T-helper 2 cell treated with Interferon-gamma antibody and Interleukin-4, amounts not matched to agents 5 μg/mL and 100 μg/mL, for 36 hours (primary cell): ENCODE results near the gene LRWD1.
"Not testable (repeated sequence)": the region's sequence is repeated elsewhere in the genome, so short reads cannot be mapped to it uniquely, and the experiment has no call there.

Source experiments
- DNase-seq: peaks from one replicate; pipeline ENCODE4 v3.0.0; 2021; ENCODE audit warnings: low spot score
- H3K27ac Mint-ChIP-seq: one replicate; pipeline ENCODE4 v1.8.0; 2021; ENCODE audit warnings: mild to moderate bottlenecking, mixed read lengths
- H3K27me3 Mint-ChIP-seq: one replicate; pipeline ENCODE4 v1.8.0; 2021; ENCODE audit warnings: low read depth, mixed read lengths
- H3K36me3 Mint-ChIP-seq: one replicate; pipeline ENCODE4 v1.8.0; 2021; ENCODE audit warnings: low read depth, mixed read lengths
- H3K4me1 Mint-ChIP-seq: one replicate; pipeline ENCODE4 v1.8.0; 2021; ENCODE audit warnings: low read depth, mixed read lengths
- H3K4me3 Mint-ChIP-seq: one replicate; pipeline ENCODE4 v1.8.0; 2022; ENCODE audit warnings: mild to moderate bottlenecking, moderate library complexity, mixed read lengths
- H3K9me3 Mint-ChIP-seq: one replicate; pipeline ENCODE4 v1.8.0; 2021; ENCODE audit warnings: mixed read lengths

The LRWD1 gene

DNA sequence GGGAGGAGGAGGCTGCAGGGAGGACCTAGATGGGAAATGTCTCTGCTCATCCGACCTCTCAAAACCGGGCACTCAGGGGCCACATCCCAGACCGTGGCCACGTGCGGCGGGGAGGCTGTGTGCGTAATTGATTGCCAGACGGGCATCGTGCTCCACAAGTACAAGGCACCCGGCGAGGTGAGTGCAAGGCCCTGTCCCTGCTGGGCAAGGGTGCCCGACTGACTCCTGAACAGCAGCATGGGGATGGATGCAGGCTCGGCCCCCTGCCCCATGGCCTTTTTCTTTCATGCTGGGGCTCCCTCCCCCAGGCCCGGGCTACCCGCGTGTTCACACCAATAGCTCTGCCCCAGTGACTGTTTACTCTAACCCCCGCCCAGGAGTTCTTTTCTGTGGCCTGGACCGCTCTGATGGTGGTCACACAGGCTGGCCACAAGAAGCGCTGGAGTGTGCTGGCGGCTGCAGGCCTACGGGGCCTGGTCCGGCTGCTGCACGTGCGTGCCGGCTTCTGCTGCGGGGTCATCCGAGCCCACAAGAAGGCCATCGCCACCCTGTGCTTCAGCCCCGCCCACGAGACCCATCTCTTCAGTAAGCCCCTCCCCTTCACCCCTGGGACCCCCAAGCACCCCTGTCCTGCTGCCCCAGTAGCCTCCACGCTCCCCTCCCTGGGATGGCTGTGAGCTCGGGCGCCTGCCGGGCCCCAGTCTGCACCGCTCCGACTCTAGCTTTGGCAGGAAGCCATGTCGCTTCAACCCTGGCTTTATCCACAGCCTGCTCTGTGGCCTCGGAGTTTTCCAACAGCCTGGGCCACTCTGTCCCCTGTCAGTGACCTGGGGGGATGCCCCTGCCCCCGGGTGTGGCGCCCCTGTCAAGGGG, 3.9 kb downstream of the LRWD1 start:
- Mint-ChIP-seq H3K27ac (no peak overlapping the region), H3K36me3 (peaks cover 13% of the 10 kb centered on the region), H3K4me1 (peaks cover 12% of the 10 kb centered on the region), H3K9me3 (no peaks in the 10 kb centered on the region), H3K4me3 (no peak overlapping the region), H3K27me3 (no peaks in the 10 kb centered on the region)
- no peak for DNase-seq

DNA sequence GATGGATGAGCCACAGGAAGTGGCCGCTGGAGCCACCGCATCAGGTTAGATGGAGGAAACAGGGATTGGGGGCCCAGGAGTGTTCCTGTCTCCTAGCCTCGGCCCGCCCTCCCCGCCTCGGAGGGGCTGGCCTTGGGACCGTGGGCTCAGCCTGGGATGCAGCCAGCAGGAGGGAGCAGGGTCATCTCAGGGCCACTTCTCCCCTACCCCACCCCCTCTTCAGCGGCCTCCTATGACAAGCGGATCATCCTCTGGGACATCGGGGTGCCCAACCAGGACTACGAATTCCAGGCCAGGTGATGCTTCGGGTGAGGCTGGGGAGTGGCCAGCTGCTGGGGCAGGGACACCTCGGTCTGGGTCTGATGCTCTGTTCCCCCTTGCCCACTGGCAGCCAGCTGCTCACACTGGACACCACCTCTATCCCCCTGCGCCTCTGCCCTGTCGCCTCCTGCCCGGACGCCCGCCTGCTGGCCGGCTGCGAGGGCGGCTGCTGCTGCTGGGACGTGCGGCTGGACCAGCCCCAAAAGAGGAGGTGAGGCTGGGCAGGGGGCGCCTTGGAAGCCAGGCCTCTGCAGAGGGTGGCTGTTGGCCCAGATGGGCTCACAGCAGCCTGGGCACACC, 4.7 kb downstream of the LRWD1 start:
- H3K4me1 Mint-ChIP-seq: peaks cover 7% of the 10 kb centered on the region
- no peak for DNase-seq
- H3K27me3 Mint-ChIP-seq: no peaks in the 10 kb centered on the region
- no peak overlapping the region for H3K4me3 Mint-ChIP-seq
- H3K9me3 Mint-ChIP-seq: no peaks in the 10 kb centered on the region
- H3K27ac Mint-ChIP-seq: no peak overlapping the region
- peaks cover 13% of the 10 kb centered on the region for H3K36me3 Mint-ChIP-seq

DNA sequence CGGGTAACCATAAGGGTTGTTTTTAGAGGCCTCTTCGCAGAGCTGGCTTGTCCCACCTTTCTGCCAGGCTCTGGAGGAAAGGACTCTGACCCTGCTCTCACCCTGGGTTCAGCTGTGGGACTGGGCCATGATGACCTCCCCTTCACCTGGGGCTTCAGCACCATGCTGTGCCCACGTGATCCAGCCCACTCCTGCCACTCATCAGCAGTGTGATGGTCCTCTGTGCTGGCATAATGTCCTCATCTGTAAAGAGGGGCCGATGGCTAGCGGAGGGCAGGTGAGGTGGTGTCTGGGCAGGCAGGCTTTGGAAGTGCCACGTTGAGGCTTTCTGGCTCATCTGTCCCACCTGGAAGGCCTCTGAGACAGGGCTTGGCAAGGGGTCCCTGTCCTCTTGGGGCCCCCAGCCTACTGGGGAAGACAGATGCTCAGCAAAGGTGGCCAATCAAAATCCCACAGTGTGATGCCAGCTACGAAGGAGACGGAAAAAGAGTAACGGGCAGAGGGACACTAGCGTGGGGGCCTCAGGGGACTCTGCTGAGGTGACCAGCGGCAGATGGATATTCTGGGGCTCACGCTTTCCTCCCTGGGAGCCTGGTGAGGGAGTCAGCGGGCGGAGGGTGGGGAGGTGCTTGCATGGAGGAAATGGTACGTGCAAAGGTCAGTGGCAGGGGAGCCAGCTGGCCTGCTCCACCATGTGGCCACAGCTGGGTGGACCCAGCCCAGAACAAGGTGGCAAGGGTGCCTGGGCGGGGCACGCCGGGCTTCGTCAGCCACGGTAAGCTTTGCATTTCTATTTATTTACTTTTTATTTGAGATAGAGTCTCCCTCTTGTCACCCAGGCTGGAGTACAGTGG, 5.4 kb downstream of the LRWD1 start:
- peaks cover 7% of the 10 kb centered on the region for H3K4me1 Mint-ChIP-seq
- no peak overlapping the region for H3K4me3 Mint-ChIP-seq
- peaks cover 13% of the 10 kb centered on the region for H3K36me3 Mint-ChIP-seq
- DNase-seq: no peak
- H3K27me3 Mint-ChIP-seq: no peaks in the 10 kb centered on the region
- H3K9me3 Mint-ChIP-seq: no peaks in the 10 kb centered on the region
- no peak overlapping the region for H3K27ac Mint-ChIP-seq

DNA sequence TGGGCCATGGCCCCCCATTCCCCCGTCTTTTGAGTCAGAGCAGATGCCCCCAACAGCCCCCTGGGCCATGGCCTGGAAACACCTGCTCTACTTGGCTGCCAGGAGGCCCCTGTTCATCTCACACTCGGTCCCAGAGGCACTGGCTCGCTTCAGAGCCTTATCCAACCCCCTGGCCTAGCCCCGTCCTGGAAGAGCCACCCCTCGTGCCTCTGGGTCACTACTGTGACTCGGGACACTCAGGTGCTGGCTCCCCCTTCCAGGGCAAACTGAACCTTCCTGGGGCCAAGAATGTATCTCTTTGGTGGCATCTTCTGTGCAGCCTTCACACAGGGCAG, 7.0 kb downstream of the LRWD1 start:
- H3K27me3 Mint-ChIP-seq: no peaks in the 10 kb centered on the region
- H3K4me3 Mint-ChIP-seq: no peak overlapping the region
- H3K27ac Mint-ChIP-seq: peak overlapping the region; percentile 49
- peaks cover 2% of the 10 kb centered on the region for H3K4me1 Mint-ChIP-seq
- peaks cover 12% of the 10 kb centered on the region for H3K36me3 Mint-ChIP-seq
- H3K9me3 Mint-ChIP-seq: no peaks in the 10 kb centered on the region
- DNase-seq: no peak

DNA sequence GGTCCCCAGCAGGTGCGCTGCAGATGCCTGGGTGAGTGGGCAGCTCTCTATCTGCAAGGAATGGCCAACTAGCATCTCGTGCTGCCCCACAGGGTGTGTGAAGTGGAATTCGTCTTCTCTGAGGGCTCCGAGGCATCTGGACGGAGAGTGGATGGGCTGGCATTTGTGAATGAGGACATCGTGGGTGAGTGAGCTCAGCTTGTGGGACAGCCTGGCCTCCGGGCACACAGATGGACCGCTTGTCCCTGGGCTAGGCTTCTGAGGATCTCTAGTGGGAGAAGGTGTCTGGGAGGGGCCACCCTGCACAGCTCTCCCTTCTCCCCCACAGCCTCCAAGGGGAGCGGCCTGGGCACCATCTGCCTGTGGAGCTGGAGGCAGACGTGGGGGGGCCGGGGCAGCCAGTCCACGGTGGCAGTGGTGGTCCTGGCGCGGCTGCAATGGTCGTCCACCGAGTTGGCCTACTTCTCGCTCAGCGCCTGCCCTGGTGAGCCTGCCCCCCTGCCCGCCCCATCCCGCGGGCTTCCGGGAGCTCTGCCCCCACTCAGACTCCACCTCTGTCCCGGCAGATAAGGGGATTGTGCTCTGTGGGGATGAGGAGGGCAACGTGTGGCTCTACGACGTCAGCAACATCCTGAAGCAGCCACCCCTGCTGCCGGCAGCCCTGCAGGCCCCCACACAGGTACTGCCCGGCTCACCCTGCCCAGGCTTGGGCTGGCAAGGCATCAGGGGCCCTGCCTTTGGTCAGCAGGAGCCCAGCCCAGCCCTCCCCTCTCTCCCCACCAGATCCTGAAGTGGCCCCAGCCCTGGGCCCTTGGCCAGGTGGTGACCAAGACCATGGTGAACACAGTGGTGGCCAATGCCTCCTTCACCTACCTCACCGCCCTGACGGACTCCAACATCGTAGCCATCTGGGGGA, 7.6 kb downstream of the LRWD1 start:
- Mint-ChIP-seq H3K27me3 (no peaks in the 10 kb centered on the region), H3K36me3 (peaks cover 10% of the 10 kb centered on the region), H3K4me3 (no peak overlapping the region), H3K4me1 (no peaks in the 10 kb centered on the region), H3K9me3 (no peaks in the 10 kb centered on the region), H3K27ac (peak overlapping the region; percentile 49)
- no peak for DNase-seq

DNA sequence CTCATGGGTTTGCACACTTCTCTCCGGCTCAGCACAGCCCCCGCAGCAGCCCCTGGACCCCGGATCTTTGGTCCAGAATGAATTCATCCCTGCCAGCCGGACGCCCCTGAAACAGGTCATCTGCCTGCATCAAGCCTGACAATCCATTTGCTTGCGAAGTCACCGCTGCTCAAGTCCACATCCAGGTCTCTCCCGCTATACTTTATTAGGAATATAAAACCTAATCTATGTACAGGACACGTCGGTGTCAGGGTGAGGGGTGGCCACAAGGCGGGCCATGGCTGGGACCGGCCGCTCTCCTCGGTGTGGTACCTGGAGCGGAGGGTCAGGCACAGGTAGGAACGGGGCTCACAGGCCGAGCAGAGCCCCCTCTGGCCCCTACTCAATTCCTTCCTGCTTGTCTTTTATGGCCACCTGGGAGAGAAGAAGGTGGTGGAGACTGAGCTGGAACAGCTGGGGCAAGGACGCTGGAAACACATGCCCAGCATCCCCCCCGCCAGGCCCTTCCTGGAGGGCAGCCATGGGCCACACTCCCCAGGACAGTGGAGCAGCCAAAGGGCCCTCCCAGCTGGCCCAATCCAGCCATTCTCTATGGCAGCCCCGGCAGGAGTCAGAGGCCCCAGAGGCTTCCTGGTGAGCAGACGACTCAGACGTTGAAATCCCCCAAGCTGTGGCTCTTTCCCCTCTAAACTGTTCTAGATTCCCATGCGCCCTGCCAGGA, 8.6 kb downstream of the LRWD1 start:
- Mint-ChIP-seq H3K27me3 (no peaks in the 10 kb centered on the region), H3K27ac (no peak overlapping the region), H3K9me3 (no peaks in the 10 kb centered on the region), H3K36me3 (peaks cover 10% of the 10 kb centered on the region), H3K4me3 (no peak overlapping the region), H3K4me1 (no peaks in the 10 kb centered on the region)
- no peak for DNase-seq

DNA sequence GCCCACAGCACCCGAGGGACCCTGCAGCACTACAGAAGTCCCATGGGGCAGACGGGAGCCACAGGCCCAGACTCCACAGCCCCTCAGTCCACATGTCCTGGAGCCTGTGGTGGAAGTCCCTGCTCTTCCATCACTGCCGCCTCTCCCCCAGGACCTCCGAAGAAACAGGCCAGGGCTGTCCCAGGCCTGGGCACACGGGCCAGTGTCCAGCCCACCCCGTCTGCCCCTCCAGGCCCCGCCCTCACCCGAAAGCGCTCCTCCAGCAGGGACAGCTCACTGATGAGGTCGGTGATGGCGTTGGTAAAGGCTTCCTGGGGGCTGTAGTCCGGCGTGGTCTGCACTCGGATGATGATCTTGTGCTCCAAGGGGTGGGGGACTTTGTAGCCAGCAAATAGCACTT, 9.3 kb downstream of the LRWD1 start:
- H3K9me3 Mint-ChIP-seq, H3K27ac Mint-ChIP-seq, DNase-seq, H3K4me1 Mint-ChIP-seq, H3K4me3 Mint-ChIP-seq, H3K27me3 Mint-ChIP-seq: not testable (repeated sequence)
- H3K36me3 Mint-ChIP-seq: peaks cover 10% of the 10 kb centered on the region

DNA sequence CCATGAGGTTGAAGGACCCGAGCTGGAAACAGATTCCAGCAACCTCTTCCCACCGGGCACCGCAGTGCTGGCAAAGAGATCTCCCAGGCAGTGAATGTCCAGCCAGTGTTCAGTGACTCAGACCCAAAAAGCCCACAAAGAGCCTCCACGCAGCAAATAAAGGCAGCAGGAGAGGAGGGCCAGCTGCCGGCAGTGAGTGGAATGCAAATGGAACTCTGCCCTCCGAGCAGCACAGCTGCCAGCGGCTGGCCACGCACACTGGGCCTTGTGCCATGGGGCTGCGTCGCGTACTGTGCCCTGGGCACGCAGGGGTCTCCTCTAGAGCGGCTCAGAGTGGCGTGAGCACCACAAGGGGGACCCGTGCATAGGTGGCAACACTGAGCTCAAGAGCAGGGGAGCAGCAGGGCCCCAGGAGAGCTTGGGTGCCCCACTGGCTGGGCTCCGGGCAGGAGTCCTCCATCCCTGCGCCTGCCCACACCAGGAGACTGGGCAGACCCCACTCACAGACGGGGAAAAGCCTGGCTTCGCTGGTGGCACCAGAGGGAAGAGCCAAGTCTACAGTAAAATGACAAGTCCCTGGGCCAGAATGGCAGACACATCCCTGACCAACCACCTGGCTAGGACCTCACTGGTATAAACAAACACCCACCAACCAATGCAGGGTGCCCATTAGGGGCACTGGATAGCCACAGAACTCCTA, 10.1 kb downstream of the LRWD1 start:
- not testable (repeated sequence) for DNase-seq, H3K27ac Mint-ChIP-seq, H3K4me3 Mint-ChIP-seq, H3K9me3 Mint-ChIP-seq, H3K27me3 Mint-ChIP-seq, H3K4me1 Mint-ChIP-seq
- H3K36me3 Mint-ChIP-seq: peaks cover 10% of the 10 kb centered on the region

DNA sequence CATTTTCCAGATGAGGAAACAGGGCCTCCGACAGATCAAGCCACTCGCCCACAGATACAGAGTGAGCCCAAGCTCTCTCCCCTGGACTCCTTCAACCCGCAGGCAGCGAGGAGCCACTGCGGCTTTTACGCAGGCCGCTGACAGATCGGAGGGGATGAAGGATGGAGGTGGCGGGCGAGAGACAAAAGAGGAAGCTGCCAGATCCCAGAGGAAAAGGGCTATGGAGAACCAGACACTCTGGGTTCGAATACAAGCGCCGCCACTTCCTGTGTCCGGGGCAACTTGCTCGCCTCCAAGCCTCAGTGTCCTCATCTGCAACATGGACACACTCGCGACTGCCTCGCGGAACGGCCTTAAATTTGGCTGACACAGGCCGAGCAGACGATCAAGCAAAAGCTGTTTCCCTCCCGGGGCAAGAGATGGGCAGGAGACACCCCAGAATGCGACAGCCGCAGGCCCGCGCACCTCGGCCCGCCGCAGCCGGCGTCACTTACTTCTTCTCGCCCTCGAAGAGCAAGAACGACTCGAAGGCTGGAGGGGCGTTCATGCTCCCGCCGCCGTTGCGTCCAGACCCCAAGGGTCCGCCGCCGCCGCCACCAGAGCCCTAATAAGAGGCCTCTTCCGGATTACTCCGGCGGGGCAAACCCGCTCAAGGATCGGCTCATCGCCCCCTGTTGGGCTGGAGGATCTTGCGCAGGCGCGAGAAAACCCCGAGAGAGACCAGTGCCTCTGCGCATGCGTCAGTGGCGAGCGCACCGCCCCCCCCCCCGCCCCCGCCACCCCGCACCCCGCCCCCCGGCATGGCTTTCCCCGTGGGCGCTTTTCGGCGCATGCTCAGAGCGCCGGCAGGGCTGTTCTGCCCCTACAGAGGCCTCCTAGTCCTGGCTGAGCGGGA, 13.8 kb downstream of the LRWD1 start, which contains the start of gene POLR2J:
Gene POLR2J, minus strand, starts transcription at position 609 of the 895 bp plus-strand sequence. Its CDS starts 62 bp downstream, at position 547.
- Mint-ChIP-seq H3K4me3 (peak within 1 kb of the TSS; percentile 89), H3K27ac (peak within 1 kb of the TSS; percentile 73)
- H3K9me3 Mint-ChIP-seq, H3K36me3 Mint-ChIP-seq, H3K4me1 Mint-ChIP-seq, H3K27me3 Mint-ChIP-seq: not testable (repeated sequence)
- peak; percentile 86 for DNase-seq

DNA sequence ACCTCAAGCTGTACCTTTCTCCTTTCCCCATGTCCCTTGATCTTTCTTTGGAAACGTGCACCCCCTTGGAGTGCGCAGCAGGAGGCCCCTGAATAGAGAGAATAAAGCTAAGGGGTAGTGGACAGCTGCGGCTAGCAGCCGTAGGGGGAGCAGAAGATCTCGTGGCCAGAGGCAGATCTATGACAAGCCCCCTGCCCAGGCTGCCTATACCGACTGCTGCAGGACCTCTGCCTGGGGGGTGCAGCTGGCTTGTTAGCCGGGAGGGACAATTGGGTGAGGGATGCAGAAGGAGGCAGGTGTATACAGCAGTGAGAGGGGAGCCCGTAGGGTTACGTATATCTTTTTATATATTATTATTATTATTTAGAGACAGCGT, 14.4 kb downstream of the LRWD1 start:
- not testable (repeated sequence) for H3K4me1 Mint-ChIP-seq, H3K36me3 Mint-ChIP-seq, H3K9me3 Mint-ChIP-seq, H3K27ac Mint-ChIP-seq, H3K27me3 Mint-ChIP-seq, DNase-seq, H3K4me3 Mint-ChIP-seq

DNA sequence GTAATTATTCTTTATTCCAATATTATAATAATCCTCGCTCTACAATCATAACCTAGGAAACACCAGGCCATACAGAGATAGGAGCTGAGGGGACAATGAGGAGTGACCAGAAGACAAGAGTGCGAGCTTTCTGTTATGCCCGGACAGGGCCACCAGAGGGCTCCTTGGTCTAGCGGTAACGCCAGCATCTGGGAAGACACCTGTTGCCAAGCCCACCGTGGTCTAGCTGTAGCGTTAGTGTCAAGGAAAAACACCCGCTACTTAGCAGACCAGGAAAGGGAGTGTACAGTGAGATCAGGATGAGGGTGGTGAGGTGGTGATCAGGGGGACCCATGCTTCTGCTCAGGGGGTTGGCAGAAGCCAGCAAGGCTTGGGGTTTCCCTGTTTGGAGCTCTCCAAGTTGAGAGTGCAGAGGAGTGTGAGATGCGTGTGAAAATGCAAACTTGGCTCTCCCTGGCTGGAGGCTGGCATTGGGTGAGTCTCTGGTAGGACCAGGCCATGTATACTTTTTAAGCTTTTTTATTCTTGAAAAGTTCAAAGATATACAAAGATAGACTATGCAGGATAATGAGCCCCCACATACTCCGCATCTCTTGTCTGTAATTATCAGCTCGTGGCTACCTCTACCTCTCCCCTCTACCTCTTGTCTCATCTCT, 15.3 kb downstream of the LRWD1 start:
- not testable (repeated sequence) for H3K4me3 Mint-ChIP-seq, H3K27ac Mint-ChIP-seq

More for the DNA sequence above, 15.3 kb downstream of the LRWD1 start:
- not testable (repeated sequence) for H3K4me1 Mint-ChIP-seq, H3K36me3 Mint-ChIP-seq, H3K9me3 Mint-ChIP-seq, H3K27me3 Mint-ChIP-seq
- peak; percentile 23 for DNase-seq
